Stomach (tissue), 9 donors: ENCODE results near the gene RNF208. TPM values are rescaled to one million over a fixed set of nuclear protein-coding genes. Genes with fewer than 3 reads are reported as not detected.

Source experiments
- DNase-seq, 2 donors: peaks; one replicate each; pipeline versions ENCODE4 v3.0.0 to v3.0.0-alpha.2; 2013 to 2019
- H3K27ac ChIP-seq, 5 donors: fragments of 200-600 bp in 4 of 5; sonication (generic) in 4 of 5; one replicate each; pipeline ENCODE4 v1.5.1; 2013 to 2019; ENCODE audit warnings: mild to moderate bottlenecking in 1 of 5, moderate library complexity in 1 of 5
- H3K27me3 ChIP-seq, 3 donors: fragments of 200-600 bp; sonication (generic); one replicate each; pipeline ENCODE4 v1.5.1; 2017 to 2019; ENCODE audit warnings: mixed run types in 1 of 3
- H3K36me3 ChIP-seq, 4 donors: fragments of 200-600 bp; sonication (generic); 1 replicate in 3 of 4; 2 replicates in 1 of 4; pipeline ENCODE4 v1.5.1; 2016 to 2019
- H3K4me1 ChIP-seq, 4 donors: fragments of 200-600 bp; sonication (generic); one replicate each; pipeline ENCODE4 v1.5.1; 2016 to 2019
- H3K4me3 ChIP-seq, 4 donors: fragments of 200-600 bp; sonication (generic) in 3 of 4; one replicate each; pipeline ENCODE4 v1.5.1; 2016 to 2019; ENCODE audit warnings: mild to moderate bottlenecking in 1 of 4
- H3K9me3 ChIP-seq, 4 donors: fragments of 200-600 bp; sonication (generic); one replicate each; pipeline ENCODE4 v1.5.1; 2016 to 2019
- EP300 ChIP-seq: sonication (generic); formaldehyde crosslinking; IDR thresholded peaks from one replicate; pipeline ENCODE4 v1.6.1; 2017; ENCODE audit warnings: antibody characterized with exemption
- POLR2A ChIP-seq, 4 donors: fragments of 450-650 bp; IDR thresholded peaks; one replicate each; pipeline ENCODE4 v1.6.1; 2016; ENCODE audit warnings: antibody characterized with exemption in 4 of 4, control low read depth in 2 of 4, mild to moderate bottlenecking in 1 of 4, moderate library complexity in 1 of 4
- POLR2AphosphoS5 ChIP-seq, 3 donors: sonication (generic); formaldehyde crosslinking; IDR thresholded peaks; one replicate each; pipeline ENCODE4 v1.6.1; 2016; ENCODE audit warnings: antibody characterized with exemption in 3 of 3
- WGBS, 5 donors: extraction: QIAGEN DNeasy Blood & Tissue Kit in 3 of 5; methylation state at CpG; one replicate each; pipeline versions ENCODE4 v1.1.5 to v1.1.7; 2013 to 2018; 5-methylcytosine and 5-hydroxymethylcytosine counted together
- intact Hi-C: fragments of 100-400 bp; cut with DNase I; formaldehyde crosslinking; loops from one replicate; pipeline ENCODE4 v1.15.1; 2023; ENCODE audit warnings: low total_unique reads
- polyA plus RNA-seq, 3 donors: library from polyadenylated mRNA; stranded (reverse); fragments of 200-250 nt; gene quantifications; one replicate each; pipeline ENCODE4 v1.2.3, GENCODE V29; 2013
- total RNA-seq, 5 donors: library from RNA; depleted of rRNA; stranded (reverse); fragments of >200 nt; gene quantifications; one replicate each; pipeline versions ENCODE4 v1.1.0 to v1.2.3, GENCODE V29; 2014 to 2016
- TF ChIP-seq, protein P1 (sequence below), 7 experiments: fragments of 450-650 bp in 4 of 7; fragments of 200-600 bp in 3 of 7; sonication (generic) in 3 of 7; IDR thresholded peaks; one replicate each; pipeline ENCODE4 v1.5.1; 2016 to 2019; ENCODE audit warnings: antibody characterized with exemption in 7 of 7, control low read depth in 2 of 7, mild to moderate bottlenecking in 1 of 7
- donor health status: healthy with polysubstance abuse.
- donor health status: Bipolar disorder and iron deficiency.
- donor health status: healthy.

Gene RNF208
- total and polyA plus RNA-seq, 8 donors = 0.45 to 18.7 (median 11.8) TPM; not detected in 1

GRCh38 chr9:137230705-137231371 is 8.8 kb upstream of the RNF208 start, which contains the start of gene SLC34A3:
Gene SLC34A3, plus strand, starts transcription at chr9:137230901. Its CDS starts 802 bp downstream, at chr9:137231703.
- H3K27me3 ChIP-seq = peaks cover 18 to 90% (median 74%) of the 10 kb centered on the region in 3 donors
- H3K36me3 ChIP-seq = no peaks in the 10 kb centered on the region
- no peak for DNase-seq
- no peak within 1 kb of the TSS for H3K4me3 ChIP-seq
- H3K4me1 ChIP-seq = peaks cover 12 to 46% (median 42%) of the 10 kb centered on the region in 4 donors
- H3K9me3 ChIP-seq = no peaks in the 10 kb centered on the region
- TF ChIP-seq POLR2A (IDR thresholded peaks at IDR 0.05) = no peak
- TF ChIP-seq EP300 = no peak
- TF ChIP-seq, protein P1, sequence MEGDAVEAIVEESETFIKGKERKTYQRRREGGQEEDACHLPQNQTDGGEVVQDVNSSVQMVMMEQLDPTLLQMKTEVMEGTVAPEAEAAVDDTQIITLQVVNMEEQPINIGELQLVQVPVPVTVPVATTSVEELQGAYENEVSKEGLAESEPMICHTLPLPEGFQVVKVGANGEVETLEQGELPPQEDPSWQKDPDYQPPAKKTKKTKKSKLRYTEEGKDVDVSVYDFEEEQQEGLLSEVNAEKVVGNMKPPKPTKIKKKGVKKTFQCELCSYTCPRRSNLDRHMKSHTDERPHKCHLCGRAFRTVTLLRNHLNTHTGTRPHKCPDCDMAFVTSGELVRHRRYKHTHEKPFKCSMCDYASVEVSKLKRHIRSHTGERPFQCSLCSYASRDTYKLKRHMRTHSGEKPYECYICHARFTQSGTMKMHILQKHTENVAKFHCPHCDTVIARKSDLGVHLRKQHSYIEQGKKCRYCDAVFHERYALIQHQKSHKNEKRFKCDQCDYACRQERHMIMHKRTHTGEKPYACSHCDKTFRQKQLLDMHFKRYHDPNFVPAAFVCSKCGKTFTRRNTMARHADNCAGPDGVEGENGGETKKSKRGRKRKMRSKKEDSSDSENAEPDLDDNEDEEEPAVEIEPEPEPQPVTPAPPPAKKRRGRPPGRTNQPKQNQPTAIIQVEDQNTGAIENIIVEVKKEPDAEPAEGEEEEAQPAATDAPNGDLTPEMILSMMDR (IDR thresholded peaks at IDR 0.05) = no peak
- TF ChIP-seq POLR2AphosphoS5 (IDR thresholded peaks at IDR 0.05) = no peak
- 59 to 67% (median 65%) methylated on average over 8 to 14 of the region's 14 CpGs for whole genome bisulfite sequencing, 5 donors
- intact Hi-C loops = loop anchor here (10.0 kb wide), 1 partner anchor 46 kb away; the partner anchor contains the start of genes ANAPC2 and SSNA1
- no peak within 1 kb of the TSS for H3K27ac ChIP-seq

DNA sequence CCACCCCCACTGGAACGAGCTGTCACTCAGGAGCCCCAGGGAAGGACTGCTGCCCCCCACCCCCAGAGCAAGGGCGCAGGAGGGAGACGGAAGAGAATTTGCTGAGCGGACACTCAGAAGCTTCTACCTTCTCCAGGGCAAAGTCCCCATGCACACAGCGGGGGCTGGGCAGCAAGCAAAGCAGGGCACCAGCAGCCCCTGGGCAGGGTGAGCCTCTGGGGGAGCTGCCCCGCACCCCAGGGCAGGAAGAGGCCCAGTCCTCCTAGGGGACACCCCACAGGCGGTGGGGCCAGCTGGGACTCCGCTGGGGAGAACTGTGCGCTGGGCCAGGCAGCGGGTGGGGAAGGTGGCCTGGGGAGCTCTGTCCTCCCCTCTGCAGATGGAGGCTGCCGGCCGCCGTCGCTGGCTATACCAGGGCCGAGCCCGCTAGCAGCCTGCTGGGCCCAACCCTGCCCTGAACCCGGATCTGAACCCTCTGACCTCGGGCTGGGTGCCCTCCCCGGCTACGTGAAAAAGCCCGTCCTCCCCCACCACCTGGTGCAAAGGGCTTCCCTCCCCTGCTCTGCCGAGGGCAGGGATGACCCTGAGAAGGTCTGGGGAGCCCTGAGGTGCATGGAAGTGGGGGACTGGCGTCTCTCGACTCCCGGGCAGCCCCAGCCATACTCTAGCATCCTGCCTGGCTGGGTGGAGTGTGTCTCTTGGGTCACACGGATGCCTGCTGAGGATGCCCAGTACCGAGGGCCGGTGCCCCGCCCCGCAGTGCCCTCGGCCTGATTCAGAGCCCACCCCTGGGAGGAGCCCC is 8.1 kb upstream of the RNF208 start:
- Histone ChIP-seq H3K27ac (no peak overlapping the region), H3K4me1 (peaks cover 11 to 48% (median 42%) of the 10 kb centered on the region in 4 donors), H3K9me3 (no peaks in the 10 kb centered on the region), H3K27me3 (peaks cover 15 to 82% (median 67%) of the 10 kb centered on the region in 3 donors), H3K4me3 (no peak overlapping the region), H3K36me3 (no peaks in the 10 kb centered on the region)
- 52 to 72% (median 57%) methylated on average over 8 to 31 of the region's 31 CpGs for WGBS, 5 donors
- peak in 1 of 2 donors; percentile 35 for DNase-seq
- TF ChIP-seq POLR2A (IDR thresholded peaks at IDR 0.05) (no peak), EP300 (no peak), POLR2AphosphoS5 (IDR thresholded peaks at IDR 0.05) (no peak)
- TF ChIP-seq, protein P1 (IDR thresholded peaks at IDR 0.05) = no peak
- intact Hi-C loops = loop anchor here (5.0 to 10.0 kb wide), 2 partner anchors 45 to 113 kb away; partner anchors contain the start of genes ANAPC2 and SSNA1

GRCh38 chr9:137228968-137229896 is 7.2 kb upstream of the RNF208 start:
- Histone ChIP-seq H3K4me1 (peaks cover 18 to 57% (median 48%) of the 10 kb centered on the region in 4 donors), H3K36me3 (no peaks in the 10 kb centered on the region), H3K27ac (no peak overlapping the region), H3K4me3 (no peak overlapping the region), H3K27me3 (peaks cover 11 to 74% (median 58%) of the 10 kb centered on the region in 3 donors), H3K9me3 (no peaks in the 10 kb centered on the region)
- TF ChIP-seq POLR2A (IDR thresholded peaks at IDR 0.05) = no peak
- TF ChIP-seq, protein P1 (IDR thresholded peaks at IDR 0.05) = no peak
- no peak for TF ChIP-seq EP300
- TF ChIP-seq POLR2AphosphoS5 (IDR thresholded peaks at IDR 0.05) = no peak
- intact Hi-C loops = loop anchor here (5.0 kb wide), 1 partner anchor 112 kb away; no protein-coding TSS in a partner anchor
- no peak for DNase-seq
- WGBS, 5 donors = 68 to 82% (median 77%) methylated on average over 15 to 27 of the region's 27 CpGs
